Central memory CD8-positive, alpha-beta T cell (primary cell): ENCODE results near the gene INHBE.

Source experiments
- ATAC-seq: fragments of 150-1000 bp; cut with Tn5 transposase; replicated peaks from 2 replicates; pipeline ENCODE4 v1.10.0; 2022; ENCODE audit warnings: mild to moderate bottlenecking, moderate FRiP score, moderate number of reproducible peaks; ENCODE audit not compliant: poor library complexity, severe bottlenecking; ENCODE audit errors: extremely low read depth
- DNase-seq, 2 donors: peaks; one replicate each; pipeline ENCODE4 v3.0.0; 2021; ENCODE audit warnings: low spot score in 2 of 2
- H3K27ac Mint-ChIP-seq: one replicate; pipeline ENCODE4 v1.8.0; 2022; ENCODE audit warnings: low read depth, mild to moderate bottlenecking, moderate library complexity, mixed read lengths
- H3K27me3 Mint-ChIP-seq: one replicate; pipeline ENCODE4 v1.8.0; 2022; ENCODE audit warnings: mixed read lengths
- H3K36me3 Mint-ChIP-seq: one replicate; pipeline ENCODE4 v1.8.0; 2022; ENCODE audit warnings: mild to moderate bottlenecking, moderate library complexity, mixed read lengths; ENCODE audit not compliant: insufficient read depth
- H3K4me1 Mint-ChIP-seq: one replicate; pipeline ENCODE4 v1.8.0; 2022; ENCODE audit warnings: mixed read lengths
- H3K4me3 Mint-ChIP-seq: one replicate; pipeline ENCODE4 v1.8.0; 2022; ENCODE audit warnings: mild to moderate bottlenecking, moderate library complexity, mixed read lengths
- H3K9me3 Mint-ChIP-seq: one replicate; pipeline ENCODE4 v1.8.0; 2022; ENCODE audit warnings: mixed read lengths

The INHBE gene

GRCh38 chr12:57465747-57466505, 10.8 kb downstream of the INHBE start:
- no peak for DNase-seq
- no peak overlapping the region for H3K4me3 Mint-ChIP-seq

GRCh38 chr12:57467212-57467874, 12.2 kb downstream of the INHBE start:
- peaks cover 23% of the 10 kb centered on the region for H3K36me3 Mint-ChIP-seq
- DNase-seq (no peak), ATAC-seq (no peak)
- no peaks in the 10 kb centered on the region for H3K27me3 Mint-ChIP-seq
- H3K27ac Mint-ChIP-seq, result no peak overlapping the region
- H3K4me3 Mint-ChIP-seq, result no peak overlapping the region
- peaks cover 41% of the 10 kb centered on the region for H3K4me1 Mint-ChIP-seq
- no peaks in the 10 kb centered on the region for H3K9me3 Mint-ChIP-seq

More at GRCh38 chr12:57465747-57466505, 10.8 kb downstream of the INHBE start:
- Mint-ChIP-seq H3K9me3 (no peaks in the 10 kb centered on the region), H3K27ac (peak overlapping the region; percentile 63), H3K4me1 (peaks cover 40% of the 10 kb centered on the region), H3K27me3 (peaks cover 9% of the 10 kb centered on the region), H3K36me3 (peaks cover 12% of the 10 kb centered on the region)
- ATAC-seq, result no peak

- Mint-ChIP-seq H3K4me3 (no peak overlapping the region), H3K9me3 (no peaks in the 10 kb centered on the region), H3K4me1 (peaks cover 38% of the 10 kb centered on the region), H3K27me3 (no peaks in the 10 kb centered on the region), H3K36me3 (peaks cover 24% of the 10 kb centered on the region), H3K27ac (no peak overlapping the region)
- ATAC-seq (no peak), DNase-seq (no peak)
These were observed 12.8 kb downstream of the INHBE start for GRCh38 chr12:57467915-57468314.

- Mint-ChIP-seq H3K4me1 (peaks cover 41% of the 10 kb centered on the region), H3K4me3 (no peak overlapping the region), H3K9me3 (no peaks in the 10 kb centered on the region), H3K27ac (no peak overlapping the region), H3K36me3 (peaks cover 41% of the 10 kb centered on the region), H3K27me3 (no peaks in the 10 kb centered on the region)
- DNase-seq, result no peak
- no peak for ATAC-seq
These were observed 14.4 kb downstream of the INHBE start for GRCh38 chr12:57469296-57470164.

- no peak for ATAC-seq
- no peak overlapping the region for H3K27ac Mint-ChIP-seq
- no peak for DNase-seq
- H3K36me3 Mint-ChIP-seq, result peaks cover 46% of the 10 kb centered on the region
- H3K9me3 Mint-ChIP-seq, result no peaks in the 10 kb centered on the region
- no peaks in the 10 kb centered on the region for H3K27me3 Mint-ChIP-seq
- H3K4me1 Mint-ChIP-seq, result peaks cover 46% of the 10 kb centered on the region
- H3K4me3 Mint-ChIP-seq, result no peak overlapping the region
These were observed 15.3 kb downstream of the INHBE start for GRCh38 chr12:57470286-57470969.

GRCh38 chr12:57470970-57471656, 16.0 kb downstream of the INHBE start:
- Mint-ChIP-seq H3K9me3 (no peaks in the 10 kb centered on the region), H3K4me3 (no peak overlapping the region), H3K36me3 (peaks cover 50% of the 10 kb centered on the region), H3K27me3 (no peaks in the 10 kb centered on the region), H3K27ac (peak overlapping the region; percentile 55), H3K4me1 (peaks cover 47% of the 10 kb centered on the region)
- ATAC-seq, result no peak
- DNase-seq, result no peak

GRCh38 chr12:57471661-57472060, 16.6 kb downstream of the INHBE start:
- peaks cover 53% of the 10 kb centered on the region for H3K4me1 Mint-ChIP-seq
- H3K9me3 Mint-ChIP-seq, result no peaks in the 10 kb centered on the region
- H3K4me3 Mint-ChIP-seq, result no peak overlapping the region
- DNase-seq (no peak), ATAC-seq (no peak)
- H3K27ac Mint-ChIP-seq, result peak overlapping the region; percentile 55
- peaks cover 55% of the 10 kb centered on the region for H3K36me3 Mint-ChIP-seq
- H3K27me3 Mint-ChIP-seq, result no peaks in the 10 kb centered on the region

- Mint-ChIP-seq H3K27me3 (no peaks in the 10 kb centered on the region), H3K9me3 (no peaks in the 10 kb centered on the region), H3K36me3 (peaks cover 63% of the 10 kb centered on the region), H3K4me3 (no peak overlapping the region), H3K4me1 (peaks cover 56% of the 10 kb centered on the region), H3K27ac (peak overlapping the region; percentile 55)
- ATAC-seq (no peak), DNase-seq (no peak)
These were observed 17.3 kb downstream of the INHBE start for GRCh38 chr12:57472391-57472790.

- no peaks in the 10 kb centered on the region for H3K9me3 Mint-ChIP-seq
- no peaks in the 10 kb centered on the region for H3K27me3 Mint-ChIP-seq
- peaks cover 68% of the 10 kb centered on the region for H3K36me3 Mint-ChIP-seq
- DNase-seq (no peak), ATAC-seq (no peak)
- peak overlapping the region; percentile 50 for H3K27ac Mint-ChIP-seq
- peaks cover 62% of the 10 kb centered on the region for H3K4me1 Mint-ChIP-seq
- H3K4me3 Mint-ChIP-seq, result peak overlapping the region; percentile 96
These were observed 18.3 kb downstream of the INHBE start for GRCh38 chr12:57473392-57473791.

- Mint-ChIP-seq H3K9me3 (no peaks in the 10 kb centered on the region), H3K4me3 (peak overlapping the region; percentile 96), H3K36me3 (peaks cover 67% of the 10 kb centered on the region), H3K27ac (peak overlapping the region; percentile 50), H3K4me1 (peaks cover 67% of the 10 kb centered on the region), H3K27me3 (no peaks in the 10 kb centered on the region)
- no peak for ATAC-seq
- DNase-seq, result no peak
These were observed 18.8 kb downstream of the INHBE start for GRCh38 chr12:57473886-57474285.

GRCh38 chr12:57474430-57474829, 19.3 kb downstream of the INHBE start:
- ATAC-seq (no peak), DNase-seq (no peak)
- Mint-ChIP-seq H3K4me3 (peak overlapping the region; percentile 96), H3K27ac (peak overlapping the region; percentile 50), H3K9me3 (no peaks in the 10 kb centered on the region), H3K4me1 (peaks cover 72% of the 10 kb centered on the region), H3K36me3 (peaks cover 65% of the 10 kb centered on the region), H3K27me3 (no peaks in the 10 kb centered on the region)

GRCh38 chr12:57474862-57475261, 19.8 kb downstream of the INHBE start:
- Mint-ChIP-seq H3K36me3 (peaks cover 69% of the 10 kb centered on the region), H3K4me1 (peaks cover 77% of the 10 kb centered on the region), H3K9me3 (no peaks in the 10 kb centered on the region), H3K27ac (peak overlapping the region; percentile 50), H3K27me3 (no peaks in the 10 kb centered on the region), H3K4me3 (peak overlapping the region; percentile 96)
- ATAC-seq, result no peak
- DNase-seq, result no peak
